Mammary epithelial cell (primary cell): ENCODE results near the gene TPD52L1.

ENCODE experiments used
- CTCF ChIP-seq, 2 donors: IDR thresholded peaks in 1 of 2; conservative IDR thresholded peaks in 1 of 2; 2 replicates each; pipeline ENCODE4 v1.5.1; 2011 to 2012; ENCODE audit warnings: inconsistent platforms in 2 of 2, low read length in 2 of 2, mild to moderate bottlenecking in 2 of 2, control low read depth in 1 of 2, low read depth in 1 of 2; ENCODE audit not compliant: insufficient read depth in 1 of 2; ENCODE audit errors: extremely low read depth in 1 of 2
- EZH2 ChIP-seq: IDR thresholded peaks from 2 replicates; pipeline ENCODE4 v1.6.1; 2012; ENCODE audit warnings: low read length, inconsistent platforms, borderline replicate concordance

- TF ChIP-seq CTCF (conservative IDR thresholded peaks at IDR 0.05 in 1 of 2, IDR thresholded peaks at IDR 0.05 in 1 of 2; ENCODE audit: extremely low read depth in 1 of 2, insufficient read depth in 1 of 2, low read depth in 1 of 2, low read length in 2 of 2) = no peak
- TF ChIP-seq EZH2 = no peak
Observed at GRCh38 chr6:125155344-125155743, 1.8 kb downstream of the TPD52L1 start.
